Ishikawa (cell line): Measurements from ENCODE around the gene WNK1.

Experiments used
- CREB1 ChIP-seq: IDR thresholded peaks from 2 replicates; pipeline ENCODE4 v1.6.1; 2012; ENCODE audit warnings: low read depth
- EGR1 ChIP-seq: IDR thresholded peaks from 2 replicates; pipeline ENCODE4 v1.6.1; 2012
- EP300 ChIP-seq: IDR thresholded peaks from 2 replicates; pipeline ENCODE4 v1.6.1; 2012; ENCODE audit warnings: borderline replicate concordance
- MAX ChIP-seq: IDR thresholded peaks from 2 replicates; pipeline ENCODE4 v1.6.1; 2012
- TCF12 ChIP-seq: IDR thresholded peaks from 2 replicates; pipeline ENCODE4 v1.6.1; 2012; ENCODE audit warnings: low read depth
- YY1 ChIP-seq: IDR thresholded peaks from 2 replicates; pipeline ENCODE4 v1.6.1; 2012; ENCODE audit warnings: low read depth
- ZBTB7A ChIP-seq: IDR thresholded peaks from 2 replicates; pipeline ENCODE4 v1.6.1; 2012; ENCODE audit warnings: low read depth

GRCh38 chr12:944211-944610, 191.8 kb downstream of the WNK1 start:
- no peak for TF ChIP-seq EGR1
- no peak for TF ChIP-seq YY1
- TF ChIP-seq TCF12 = no peak
- TF ChIP-seq EP300 = no peak
- no peak for TF ChIP-seq ZBTB7A
- TF ChIP-seq MAX = no peak
- no peak for TF ChIP-seq CREB1
